HEK293T (cell line): ENCODE results near the gene MPND.

Experiments
- FOXA1 ChIP-seq: fragments of 450-650 bp; IDR thresholded peaks from 2 replicates; pipeline ENCODE4 v1.6.1; 2016; ENCODE audit warnings: mild to moderate bottlenecking
- FOXM1 ChIP-seq: fragments of 450-650 bp; IDR thresholded peaks from 2 replicates; pipeline ENCODE4 v1.6.1; 2017; ENCODE audit warnings: mild to moderate bottlenecking, borderline replicate concordance
- L3MBTL2 ChIP-seq: fragments of 450-650 bp; conservative IDR thresholded peaks from 2 replicates; pipeline ENCODE4 v1.6.1; 2016; ENCODE audit warnings: mild to moderate bottlenecking
- NFRKB ChIP-seq: fragments of 450-650 bp; IDR thresholded peaks from 2 replicates; pipeline ENCODE4 v1.6.1; 2016; ENCODE audit warnings: mild to moderate bottlenecking, moderate library complexity
- SP1 ChIP-seq: fragments of 450-650 bp; IDR thresholded peaks from 2 replicates; pipeline ENCODE4 v1.6.1; 2017
- SUZ12 ChIP-seq: fragments of 450-650 bp; IDR thresholded peaks from 2 replicates; pipeline ENCODE4 v1.6.1; 2016; ENCODE audit warnings: mild to moderate bottlenecking
- ZNF384 ChIP-seq: fragments of 450-650 bp; IDR thresholded peaks from 2 replicates; pipeline ENCODE4 v1.6.1; 2016

DNA sequence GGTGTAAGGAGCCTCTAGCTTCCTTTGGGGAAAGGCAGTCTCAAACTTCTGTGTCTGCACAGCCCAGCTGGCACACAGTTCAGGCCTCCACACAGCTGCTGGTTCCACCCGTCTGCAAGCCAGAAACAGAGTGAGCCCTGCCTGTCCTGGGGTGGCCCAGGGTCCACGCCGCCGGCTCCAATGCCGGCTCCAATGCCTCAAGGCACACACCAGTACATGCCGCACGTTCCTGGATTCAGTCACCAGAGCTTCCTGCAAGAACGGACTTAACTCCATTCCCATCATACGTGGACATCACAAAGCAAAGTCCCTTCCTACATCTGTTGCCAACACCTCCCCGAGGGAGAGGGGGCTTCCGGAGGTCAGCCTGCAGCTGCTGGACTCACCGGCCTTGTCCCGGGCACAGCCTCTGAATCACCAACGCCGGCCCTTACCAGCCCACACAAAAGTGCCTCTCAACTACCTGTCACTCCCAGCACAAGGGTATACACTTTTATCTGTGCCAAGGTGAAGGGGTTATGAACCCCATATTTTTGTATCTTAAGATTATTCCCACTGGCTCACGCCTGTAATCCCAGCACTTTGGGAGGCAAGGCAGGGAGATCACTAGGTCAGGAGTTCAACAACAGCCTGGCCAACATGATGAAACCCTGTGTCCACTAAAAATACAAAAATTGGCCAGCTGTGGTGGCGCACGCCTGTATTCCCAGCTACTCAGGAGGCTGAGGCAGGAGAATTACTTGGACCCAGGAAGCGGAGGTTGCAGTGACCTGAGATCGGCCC lies 48.5 kb downstream of the MPND start:
- TF ChIP-seq SUZ12 (no peak), NFRKB (no peak), FOXA1 (no peak), FOXM1 (no peak), L3MBTL2 (no peak), SP1 (no peak), ZNF384 (no peak)
